Activated naive CD4-positive, alpha-beta T cell treated with Interleukin-2 at 50 U/mL for 16 hours (primary cell): ENCODE measurements around the gene XRCC1.

Experiments used
- DNase-seq: peaks from one replicate; pipeline ENCODE4 v3.0.0-alpha.2; 2020

XRCC1 gene

GRCh38 chr19:43507880-43508279, 67.4 kb downstream of the XRCC1 start:
- no peak for DNase-seq

DNA sequence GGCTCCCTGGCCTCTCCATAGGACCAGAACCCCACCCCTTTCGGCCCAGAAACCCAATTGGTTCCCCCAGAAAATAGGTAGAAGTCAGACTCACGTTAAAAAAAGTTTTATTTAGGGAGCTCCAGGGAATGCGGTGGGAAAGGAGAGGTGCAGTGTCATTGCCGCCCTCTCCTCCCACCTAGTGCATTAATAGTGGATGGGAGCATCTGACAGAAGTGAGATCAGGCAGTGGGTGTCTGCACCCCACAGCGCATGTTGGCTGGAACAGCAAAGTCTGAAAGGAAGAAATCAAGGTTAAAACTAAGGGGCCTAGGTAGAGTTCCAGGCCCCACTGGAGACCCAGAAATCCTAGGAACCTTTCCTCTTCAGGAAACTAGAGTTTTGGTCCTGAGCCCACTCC, 68.7 kb downstream of the XRCC1 start:
- no peak for DNase-seq

DNA sequence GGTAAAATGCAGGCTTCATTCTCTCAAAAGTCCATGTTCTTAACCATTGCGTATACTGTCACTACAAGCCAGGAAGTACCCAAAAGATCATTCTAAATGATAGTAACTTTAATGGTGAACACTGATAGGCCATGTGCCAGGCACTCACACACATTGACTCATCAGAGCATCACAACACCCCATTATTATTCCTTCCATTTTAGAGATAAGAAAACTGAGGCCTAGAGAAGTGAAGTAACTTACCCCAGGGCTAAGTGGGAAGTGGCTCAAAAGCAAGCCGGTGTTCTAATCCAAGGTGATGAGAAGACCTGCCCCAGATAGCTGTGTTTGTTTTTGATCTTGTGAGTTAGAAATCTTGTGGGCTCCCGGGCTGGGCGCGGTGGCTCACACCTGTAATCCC, 69.4 kb downstream of the XRCC1 start:
- no peak for DNase-seq

DNA sequence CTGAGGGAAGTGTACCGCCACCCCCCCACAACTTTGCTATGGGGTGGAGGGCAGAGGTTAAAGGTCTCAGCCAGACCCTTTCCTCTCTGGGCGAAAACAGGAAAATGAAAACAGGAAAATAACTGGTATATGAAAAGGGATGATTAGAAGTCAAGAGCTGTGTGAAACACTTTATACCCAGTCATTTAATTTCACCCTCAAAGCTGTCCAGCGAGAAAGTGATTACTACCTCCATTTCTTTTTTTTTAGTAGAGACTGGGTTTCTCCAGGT, 70.2 kb downstream of the XRCC1 start:
- DNase-seq = no peak

DNA sequence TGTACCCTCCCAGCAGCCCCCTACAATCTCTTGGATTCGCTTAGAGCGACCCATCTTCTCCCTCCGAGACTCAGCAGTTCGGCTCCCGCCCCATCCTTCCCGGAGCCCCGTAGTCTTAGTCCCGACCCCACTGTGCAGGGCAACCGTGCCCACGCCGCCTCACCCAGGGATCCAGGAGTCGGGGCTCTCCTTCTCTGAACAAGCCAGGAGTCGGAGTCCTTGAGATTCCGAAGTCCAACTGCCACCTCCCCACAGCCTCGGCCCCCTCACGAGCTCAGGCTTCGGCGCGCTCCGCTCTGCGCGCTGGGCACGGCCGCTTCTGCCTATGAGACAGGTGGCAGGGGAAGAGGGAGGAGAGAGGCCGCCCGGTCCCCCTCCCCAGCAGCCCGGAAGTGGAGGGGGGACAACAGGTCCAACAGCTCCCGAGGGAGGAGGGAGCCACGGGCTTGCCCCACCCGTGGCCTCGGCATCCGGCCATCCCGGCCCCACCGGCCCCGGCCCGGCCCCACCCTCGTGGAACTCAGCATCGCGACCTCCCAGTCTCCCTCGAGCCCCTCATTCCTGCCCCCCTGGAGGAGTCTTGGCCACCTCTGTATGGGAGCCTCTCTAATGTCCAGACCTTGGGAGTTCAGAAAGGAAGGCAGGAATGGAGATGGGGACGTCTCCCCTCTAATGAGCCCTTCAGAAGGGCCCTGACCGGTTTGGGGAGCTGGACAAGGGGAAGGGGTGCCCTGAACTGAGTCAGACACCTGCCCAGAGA, 70.7 kb downstream of the XRCC1 start, which contains the start of gene PHLDB3:
TSS of gene PHLDB3 (minus strand) at position 321 of the 760 bp plus-strand sequence. CDS start 628 bp downstream, outside the sequence.
- DNase-seq = peak; percentile 51

GRCh38 chr19:43503501-43504425, 71.6 kb downstream of the XRCC1 start:
- DNase-seq = peak; percentile 98

- DNase-seq = no peak
These were observed 72.8 kb downstream of the XRCC1 start for GRCh38 chr19:43502419-43502976.

- DNase-seq = no peak
These were observed 73.5 kb downstream of the XRCC1 start for GRCh38 chr19:43501661-43502418.

GRCh38 chr19:43499042-43499441, 76.3 kb downstream of the XRCC1 start:
- no peak for DNase-seq

- no peak for DNase-seq
These were observed 77.0 kb downstream of the XRCC1 start for GRCh38 chr19:43498233-43498842.

DNA sequence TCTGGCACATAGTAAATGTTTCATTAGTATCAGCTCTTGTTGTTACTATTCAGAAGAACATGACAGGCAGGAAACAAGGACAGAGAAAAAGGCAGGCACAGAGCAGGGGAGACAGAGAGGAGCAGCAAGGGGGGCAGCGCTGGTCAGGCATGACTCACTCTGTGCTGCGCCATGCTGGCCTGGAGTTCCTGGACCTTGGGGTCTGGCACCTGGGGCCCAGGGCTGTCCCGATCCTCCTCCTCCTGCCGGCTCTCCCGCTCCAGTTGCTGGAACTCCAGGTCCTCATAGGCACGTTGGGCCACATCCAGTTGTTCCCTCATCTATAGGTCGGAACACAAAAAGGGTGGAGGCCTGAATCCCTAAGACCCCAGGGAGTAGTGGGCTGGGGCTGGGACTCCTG, 78.4 kb downstream of the XRCC1 start:
- DNase-seq = no peak

GRCh38 chr19:43495082-43495481, 80.2 kb downstream of the XRCC1 start:
- no peak for DNase-seq
